Upper lobe of right lung (tissue), 1 donor: ENCODE data around the gene ASB1. TPM values are rescaled to one million over a fixed set of nuclear protein-coding genes. Genes with fewer than 3 reads are reported as not detected.

Experiments
- ATAC-seq: fragments of 200-7000 bp; cut with Tn5 transposase; one replicate; pipeline ENCODE4 v1.9.1; 2020; ENCODE audit warnings: mild to moderate bottlenecking, moderate library complexity
- DNase-seq: peaks from one replicate; pipeline ENCODE4 v3.0.0-alpha.2; 2020
- H3K27ac ChIP-seq: fragments of 200-600 bp; one replicate; pipeline ENCODE4 v1.8.0; 2022
- H3K27me3 ChIP-seq: fragments of 200-600 bp; one replicate; pipeline ENCODE4 v1.8.0; 2022; ENCODE audit warnings: mild to moderate bottlenecking
- H3K36me3 ChIP-seq: fragments of 200-600 bp; one replicate; pipeline ENCODE4 v1.8.0; 2022
- H3K4me1 ChIP-seq: fragments of 200-600 bp; one replicate; pipeline ENCODE4 v1.8.0; 2022
- H3K4me3 ChIP-seq: fragments of 200-600 bp; one replicate; pipeline ENCODE4 v1.8.0; 2022; ENCODE audit warnings: mild to moderate bottlenecking
- H3K9me3 ChIP-seq: fragments of 200-600 bp; one replicate; pipeline ENCODE4 v1.8.0; 2022
- CTCF ChIP-seq: fragments of 200-600 bp; IDR thresholded peaks from one replicate; pipeline ENCODE4 v1.8.0; 2022; ENCODE audit warnings: antibody characterized with exemption
- intact Hi-C: fragments of 100-400 bp; cut with DNase I; formaldehyde crosslinking; loops from one replicate; pipeline ENCODE4 v1.11.0; 2022
- total RNA-seq: library from RNA; stranded (reverse); fragmentation: NEBNext Ultra II Directional; extraction: Animal tissue kit (Norgen Biotek cat#: 25700); gene quantifications from one replicate; pipeline ENCODE4 v1.2.1, GENCODE V29; 2021
- donor health status: DM: no; HTN: yes; CAD: no; lungs with severe emphysema.

Gene ASB1
- total RNA-seq, 1 donor from 2014 or later: 26.6 TPM

GRCh38 chr2:238467792-238468191 lies 41.1 kb downstream of the ASB1 start:
- H3K27ac ChIP-seq: no peak overlapping the region
- no peak for DNase-seq
- H3K27me3 ChIP-seq: no peaks in the 10 kb centered on the region

GRCh38 chr2:238469155-238469554 lies 42.4 kb downstream of the ASB1 start:
- ATAC-seq: no peak
- intact Hi-C loops: no loop called here

More at GRCh38 chr2:238467792-238468191, 41.1 kb downstream of the ASB1 start:
- TF ChIP-seq CTCF: no peak
- intact Hi-C loops: no loop called here
- Histone ChIP-seq H3K4me3 (no peak overlapping the region), H3K9me3 (peaks cover 6% of the 10 kb centered on the region), H3K36me3 (no peaks in the 10 kb centered on the region), H3K4me1 (no peaks in the 10 kb centered on the region)
- ATAC-seq: no peak

GRCh38 chr2:238473014-238473413 lies 46.3 kb downstream of the ASB1 start:
- Histone ChIP-seq H3K27ac (no peak overlapping the region), H3K36me3 (no peaks in the 10 kb centered on the region), H3K4me1 (no peaks in the 10 kb centered on the region), H3K9me3 (peaks cover 7% of the 10 kb centered on the region), H3K4me3 (no peak overlapping the region), H3K27me3 (no peaks in the 10 kb centered on the region)
- intact Hi-C loops: no loop called here
- ATAC-seq: no peak
- no peak for TF ChIP-seq CTCF
- no peak for DNase-seq

More at GRCh38 chr2:238469155-238469554, 42.4 kb downstream of the ASB1 start:
- Histone ChIP-seq H3K27ac (no peak overlapping the region), H3K4me3 (no peak overlapping the region), H3K9me3 (peaks cover 7% of the 10 kb centered on the region), H3K27me3 (no peaks in the 10 kb centered on the region), H3K36me3 (no peaks in the 10 kb centered on the region), H3K4me1 (no peaks in the 10 kb centered on the region)
- DNase-seq: no peak
- TF ChIP-seq CTCF: no peak

GRCh38 chr2:238473523-238473922 lies 46.8 kb downstream of the ASB1 start:
- Histone ChIP-seq H3K27ac (no peak overlapping the region), H3K36me3 (no peaks in the 10 kb centered on the region), H3K4me1 (no peaks in the 10 kb centered on the region), H3K4me3 (no peak overlapping the region), H3K27me3 (no peaks in the 10 kb centered on the region), H3K9me3 (peaks cover 7% of the 10 kb centered on the region)
- ATAC-seq: no peak
- no peak for TF ChIP-seq CTCF
- intact Hi-C loops: no loop called here
- no peak for DNase-seq

GRCh38 chr2:238475034-238475433 lies 48.3 kb downstream of the ASB1 start:
- Histone ChIP-seq H3K36me3 (no peaks in the 10 kb centered on the region), H3K27ac (no peak overlapping the region), H3K27me3 (no peaks in the 10 kb centered on the region), H3K9me3 (peaks cover 7% of the 10 kb centered on the region), H3K4me3 (no peak overlapping the region), H3K4me1 (no peaks in the 10 kb centered on the region)
- intact Hi-C loops: no loop called here
- no peak for TF ChIP-seq CTCF
- DNase-seq (no peak), ATAC-seq (no peak)

- ATAC-seq: no peak
- H3K9me3 ChIP-seq: peaks cover 7% of the 10 kb centered on the region
- H3K4me1 ChIP-seq: no peaks in the 10 kb centered on the region
Measured at GRCh38 chr2:238475566-238475965, 48.8 kb downstream of the ASB1 start.

More at GRCh38 chr2:238475566-238475965, 48.8 kb downstream of the ASB1 start:
- H3K27ac ChIP-seq: no peak overlapping the region
- no peaks in the 10 kb centered on the region for H3K27me3 ChIP-seq
- intact Hi-C loops: no loop called here
- no peaks in the 10 kb centered on the region for H3K36me3 ChIP-seq
- no peak for TF ChIP-seq CTCF
- H3K4me3 ChIP-seq: no peak overlapping the region
- DNase-seq: no peak
